Lower lobe of right lung (tissue), 2 donors: ENCODE measurements around the gene SHROOM1. TPM values are rescaled to one million over a fixed set of nuclear protein-coding genes. Genes with fewer than 3 reads are reported as not detected.
A peak's percentile ranks its signal among the peaks of the same experiment; 100 is the strongest.

ENCODE experiments used
- ATAC-seq, 2 donors: fragments of 200-7000 bp; cut with Tn5 transposase; one replicate each; pipeline ENCODE4 v1.9.1; 2020 to 2022; ENCODE audit warnings: mild to moderate bottlenecking in 2 of 2, moderate library complexity in 2 of 2
- DNase-seq: peaks from one replicate; pipeline ENCODE4 v3.0.0-alpha.2; 2020
- H3K27ac ChIP-seq: fragments of 200-600 bp; one replicate; pipeline ENCODE4 v1.8.0; 2022
- H3K27me3 ChIP-seq: fragments of 200-600 bp; one replicate; pipeline ENCODE4 v1.8.0; 2022; ENCODE audit warnings: low read depth
- H3K36me3 ChIP-seq: fragments of 200-600 bp; one replicate; pipeline ENCODE4 v1.8.0; 2022; ENCODE audit warnings: mild to moderate bottlenecking
- H3K4me1 ChIP-seq: fragments of 200-600 bp; one replicate; pipeline ENCODE4 v1.8.0; 2022
- H3K4me3 ChIP-seq: fragments of 200-600 bp; one replicate; pipeline ENCODE4 v1.8.0; 2022; ENCODE audit warnings: mild to moderate bottlenecking
- H3K9me3 ChIP-seq: fragments of 200-600 bp; one replicate; pipeline ENCODE4 v1.8.0; 2022
- intact Hi-C: fragments of 100-400 bp; cut with DNase I; formaldehyde crosslinking; loops from one replicate; pipeline ENCODE4 v1.11.0; 2022
- total RNA-seq: library from RNA; stranded (reverse); fragmentation: NEBNext Ultra II Directional; extraction: Animal tissue kit (Norgen Biotek cat#: 25700); gene quantifications from one replicate; pipeline ENCODE4 v1.2.1, GENCODE V29; 2021
- TF ChIP-seq, protein P1 (sequence below): fragments of 200-600 bp; IDR thresholded peaks from one replicate; pipeline ENCODE4 v1.8.0; 2022; ENCODE audit warnings: antibody characterized with exemption, mild to moderate bottlenecking
- donor health status: DM: no; HTN: yes; CAD: no; lungs with severe emphysema.

Gene SHROOM1
- total RNA-seq, 1 donor from 2014 or later: 17.3 TPM

GRCh38 chr5:132849347-132849746 is 18.9 kb upstream of the SHROOM1 start:
- no peak overlapping the region for H3K4me3 ChIP-seq
- H3K27ac ChIP-seq: no peak overlapping the region
- no peaks in the 10 kb centered on the region for H3K36me3 ChIP-seq
- no peaks in the 10 kb centered on the region for H3K27me3 ChIP-seq
- intact Hi-C loops: no loop called here
- no peak for ATAC-seq
- no peak for DNase-seq
- H3K9me3 ChIP-seq: no peaks in the 10 kb centered on the region
- TF ChIP-seq, protein P1, sequence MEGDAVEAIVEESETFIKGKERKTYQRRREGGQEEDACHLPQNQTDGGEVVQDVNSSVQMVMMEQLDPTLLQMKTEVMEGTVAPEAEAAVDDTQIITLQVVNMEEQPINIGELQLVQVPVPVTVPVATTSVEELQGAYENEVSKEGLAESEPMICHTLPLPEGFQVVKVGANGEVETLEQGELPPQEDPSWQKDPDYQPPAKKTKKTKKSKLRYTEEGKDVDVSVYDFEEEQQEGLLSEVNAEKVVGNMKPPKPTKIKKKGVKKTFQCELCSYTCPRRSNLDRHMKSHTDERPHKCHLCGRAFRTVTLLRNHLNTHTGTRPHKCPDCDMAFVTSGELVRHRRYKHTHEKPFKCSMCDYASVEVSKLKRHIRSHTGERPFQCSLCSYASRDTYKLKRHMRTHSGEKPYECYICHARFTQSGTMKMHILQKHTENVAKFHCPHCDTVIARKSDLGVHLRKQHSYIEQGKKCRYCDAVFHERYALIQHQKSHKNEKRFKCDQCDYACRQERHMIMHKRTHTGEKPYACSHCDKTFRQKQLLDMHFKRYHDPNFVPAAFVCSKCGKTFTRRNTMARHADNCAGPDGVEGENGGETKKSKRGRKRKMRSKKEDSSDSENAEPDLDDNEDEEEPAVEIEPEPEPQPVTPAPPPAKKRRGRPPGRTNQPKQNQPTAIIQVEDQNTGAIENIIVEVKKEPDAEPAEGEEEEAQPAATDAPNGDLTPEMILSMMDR: no peak
- peaks cover 9% of the 10 kb centered on the region for H3K4me1 ChIP-seq

GRCh38 chr5:132848270-132848669 is 17.8 kb upstream of the SHROOM1 start:
- ATAC-seq (no peak), DNase-seq (no peak)
- Histone ChIP-seq H3K36me3 (no peaks in the 10 kb centered on the region), H3K9me3 (no peaks in the 10 kb centered on the region), H3K4me1 (peaks cover 1% of the 10 kb centered on the region), H3K27ac (no peak overlapping the region), H3K4me3 (no peak overlapping the region), H3K27me3 (no peaks in the 10 kb centered on the region)
- intact Hi-C loops: no loop called here
- TF ChIP-seq, protein P1: no peak

DNA sequence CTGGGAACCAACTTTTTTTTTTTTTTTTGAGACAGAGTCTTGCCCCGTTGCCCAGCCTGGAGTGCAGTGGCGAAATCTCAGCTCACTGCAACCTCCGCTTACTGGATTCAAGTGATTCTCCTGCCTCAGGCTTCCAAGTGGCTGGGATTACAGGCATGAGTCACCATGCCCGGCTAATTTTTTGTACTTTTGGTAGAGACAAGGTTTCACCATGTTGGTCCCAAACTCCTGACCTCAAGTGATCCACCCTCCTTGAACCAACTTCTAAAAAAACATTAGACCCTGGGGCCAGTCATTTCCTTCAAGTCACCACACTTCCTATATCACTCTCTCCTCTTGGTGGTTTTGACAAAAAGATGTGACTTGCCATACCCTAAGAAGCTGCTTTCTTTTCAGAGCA is 10.9 kb upstream of the SHROOM1 start:
- peak; percentile 71 for DNase-seq

GRCh38 chr5:132840896-132841295 is 10.4 kb upstream of the SHROOM1 start:
- no peaks in the 10 kb centered on the region for H3K9me3 ChIP-seq
- DNase-seq: no peak
- peak; percentile 41 to 65 for ATAC-seq
- H3K36me3 ChIP-seq: no peaks in the 10 kb centered on the region
- H3K27me3 ChIP-seq: no peaks in the 10 kb centered on the region
- TF ChIP-seq, protein P1: no peak
- peak overlapping the region; percentile 75 for H3K27ac ChIP-seq
- intact Hi-C loops: no loop called here
- peaks cover 23% of the 10 kb centered on the region for H3K4me1 ChIP-seq
- no peak overlapping the region for H3K4me3 ChIP-seq

More for the DNA sequence above, 10.9 kb upstream of the SHROOM1 start:
- ATAC-seq: peak; percentile 67 to 78
- intact Hi-C loops: no loop called here
- peak overlapping the region; percentile 75 for H3K27ac ChIP-seq
- H3K4me1 ChIP-seq: peaks cover 23% of the 10 kb centered on the region
- H3K4me3 ChIP-seq: no peak overlapping the region
- no peaks in the 10 kb centered on the region for H3K9me3 ChIP-seq
- H3K27me3 ChIP-seq: no peaks in the 10 kb centered on the region
- TF ChIP-seq, protein P1: no peak
- H3K36me3 ChIP-seq: no peaks in the 10 kb centered on the region

DNA sequence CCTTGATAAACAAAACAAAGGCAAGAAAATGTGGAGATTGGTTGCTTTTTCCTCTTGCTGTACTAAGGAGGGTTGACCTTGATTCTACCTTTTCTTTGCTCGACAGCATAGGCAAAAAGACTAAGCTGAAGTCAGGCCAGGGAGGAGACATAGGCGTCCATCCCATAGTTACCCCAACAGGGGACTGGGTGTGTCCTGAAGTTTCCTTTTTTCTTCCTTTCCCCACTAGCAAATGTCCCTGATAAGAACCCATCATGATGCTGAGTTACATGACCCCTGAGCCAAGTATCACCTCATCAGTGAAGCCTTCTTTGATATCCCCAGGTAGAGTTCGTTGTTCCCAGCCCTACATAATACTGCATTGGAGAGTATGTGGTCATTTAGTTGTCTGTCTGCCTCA is 9.9 kb upstream of the SHROOM1 start:
- intact Hi-C loops: no loop called here
- TF ChIP-seq, protein P1: no peak
- Histone ChIP-seq H3K27ac (peak overlapping the region; percentile 75), H3K4me1 (peaks cover 23% of the 10 kb centered on the region), H3K27me3 (no peaks in the 10 kb centered on the region), H3K36me3 (no peaks in the 10 kb centered on the region), H3K9me3 (no peaks in the 10 kb centered on the region), H3K4me3 (no peak overlapping the region)
- no peak for ATAC-seq
- no peak for DNase-seq
